Measurements from ENCODE around the gene GNAI2.

DNA sequence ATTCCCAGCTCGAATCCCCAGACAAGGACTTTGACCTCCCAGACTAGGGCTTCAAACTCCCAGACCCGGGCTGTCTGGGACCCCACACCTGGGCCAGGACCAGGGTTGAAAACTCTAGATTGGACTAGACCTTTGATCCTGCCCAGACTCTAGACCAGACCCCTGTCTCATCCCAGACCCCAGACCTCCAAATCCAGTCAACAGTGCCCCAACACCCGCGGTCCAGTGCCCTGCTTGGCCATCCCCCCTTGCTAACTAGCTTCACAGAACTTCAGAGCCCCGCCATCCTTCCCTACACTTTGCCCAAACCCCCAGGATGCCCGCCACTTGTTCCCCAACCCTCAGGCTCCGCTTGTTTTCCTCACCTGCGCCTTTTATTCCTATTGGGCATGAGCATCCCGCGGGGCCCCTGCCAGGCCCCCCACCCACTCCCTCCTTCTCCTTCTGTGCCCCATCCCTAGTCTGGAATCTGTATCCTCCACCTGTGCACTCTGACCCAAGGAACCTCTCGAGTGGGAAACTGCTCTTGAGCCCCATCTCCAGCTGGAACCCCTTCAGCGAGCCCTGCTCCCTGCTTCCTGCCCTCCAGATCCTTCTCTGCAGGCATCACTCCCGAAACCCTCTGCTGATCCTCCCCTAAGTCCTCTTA lies 604 bp downstream of the GNAI2 start:
- TF ChIP-seq, protein P1, sequence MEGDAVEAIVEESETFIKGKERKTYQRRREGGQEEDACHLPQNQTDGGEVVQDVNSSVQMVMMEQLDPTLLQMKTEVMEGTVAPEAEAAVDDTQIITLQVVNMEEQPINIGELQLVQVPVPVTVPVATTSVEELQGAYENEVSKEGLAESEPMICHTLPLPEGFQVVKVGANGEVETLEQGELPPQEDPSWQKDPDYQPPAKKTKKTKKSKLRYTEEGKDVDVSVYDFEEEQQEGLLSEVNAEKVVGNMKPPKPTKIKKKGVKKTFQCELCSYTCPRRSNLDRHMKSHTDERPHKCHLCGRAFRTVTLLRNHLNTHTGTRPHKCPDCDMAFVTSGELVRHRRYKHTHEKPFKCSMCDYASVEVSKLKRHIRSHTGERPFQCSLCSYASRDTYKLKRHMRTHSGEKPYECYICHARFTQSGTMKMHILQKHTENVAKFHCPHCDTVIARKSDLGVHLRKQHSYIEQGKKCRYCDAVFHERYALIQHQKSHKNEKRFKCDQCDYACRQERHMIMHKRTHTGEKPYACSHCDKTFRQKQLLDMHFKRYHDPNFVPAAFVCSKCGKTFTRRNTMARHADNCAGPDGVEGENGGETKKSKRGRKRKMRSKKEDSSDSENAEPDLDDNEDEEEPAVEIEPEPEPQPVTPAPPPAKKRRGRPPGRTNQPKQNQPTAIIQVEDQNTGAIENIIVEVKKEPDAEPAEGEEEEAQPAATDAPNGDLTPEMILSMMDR (IDR thresholded peaks at IDR 0.05), result no peak
- no peak for TF ChIP-seq POLR2A (IDR thresholded peaks at IDR 0.05)
